Raji (cell line): ENCODE measurements around the gene PRODH2.

Experiments used
- POLR2A ChIP-seq: IDR thresholded peaks from 2 replicates; pipeline ENCODE4 v1.6.1; 2011; ENCODE audit warnings: low read depth, low read length, control low read depth; ENCODE audit not compliant: insufficient read depth

The PRODH2 gene

GRCh38 chr19:35812220-35813042, at the start of gene PRODH2:
TSS of gene PRODH2 (minus strand) at chr19:35812845. CDS start at chr19:35812805, 40 bp downstream.
- TF ChIP-seq POLR2A = no peak

- TF ChIP-seq POLR2A = no peak
Measured at GRCh38 chr19:35861640-35862160, 49.1 kb upstream of the PRODH2 start.

- no peak for TF ChIP-seq POLR2A
Measured at GRCh38 chr19:35860818-35861639, 48.4 kb upstream of the PRODH2 start.

GRCh38 chr19:35860436-35860817, 47.8 kb upstream of the PRODH2 start:
- no peak for TF ChIP-seq POLR2A

- no peak for TF ChIP-seq POLR2A
Measured at GRCh38 chr19:35859414-35859813, 46.8 kb upstream of the PRODH2 start.

- TF ChIP-seq POLR2A = no peak
Measured at GRCh38 chr19:35858311-35858710, 45.7 kb upstream of the PRODH2 start.

GRCh38 chr19:35856546-35857149, 44.0 kb upstream of the PRODH2 start, which contains the start of gene KIRREL2:
TSS of gene KIRREL2 (plus strand) at chr19:35856911. CDS start at chr19:35857120, 209 bp downstream.
- TF ChIP-seq POLR2A = no peak

- no peak for TF ChIP-seq POLR2A
Measured at GRCh38 chr19:35853038-35853756, 40.6 kb upstream of the PRODH2 start.

- TF ChIP-seq POLR2A = no peak
Measured at GRCh38 chr19:35852029-35852780, 39.6 kb upstream of the PRODH2 start, which contains the start of gene NPHS1. TSS of gene NPHS1 (minus strand) at chr19:35852504. CDS start at chr19:35851837, 667 bp downstream.

GRCh38 chr19:35851213-35852028, 38.8 kb upstream of the PRODH2 start:
- TF ChIP-seq POLR2A = no peak

GRCh38 chr19:35848919-35849505, 36.4 kb upstream of the PRODH2 start:
- TF ChIP-seq POLR2A = no peak

GRCh38 chr19:35848486-35848885, 35.8 kb upstream of the PRODH2 start:
- TF ChIP-seq POLR2A = no peak

- no peak for TF ChIP-seq POLR2A
Measured at GRCh38 chr19:35847911-35848310, 35.3 kb upstream of the PRODH2 start.
